IMR-90 (cell line): ENCODE results near the gene TMEM260. TPM values are rescaled to one million over a fixed set of nuclear protein-coding genes. Genes with fewer than 3 reads are reported as not detected.

Experiments
- ATAC-seq: fragments of 200-7000 bp; cut with Tn5 transposase; 2 replicates; pipeline ENCODE4 v1.9.1; 2020; ENCODE audit warnings: low read depth, mild to moderate bottlenecking, moderate library complexity
- BruUV-seq: library from RNA; stranded (reverse); fragments of 400-500 nt; replicated peaks from 2 replicates; lab custom pipeline; 2021; lab: Mats Ljungman, UMichigan
- CTCF ChIA-PET: fragments of 300-600 bp; formaldehyde crosslinking; extraction: SDS; loops from one replicate; lab custom pipeline; 2021; ENCODE audit warnings: antibody characterized with exemption; lab: Yijun Ruan, JAX
- POLR2A ChIA-PET: fragments of 300-600 bp; sonication (Branson Sonifier 250); formaldehyde crosslinking; loops from one replicate; lab custom pipeline; 2022; ENCODE audit warnings: antibody characterized with exemption; ENCODE audit not compliant: unreplicated experiment; lab: Charles Lee
- DNase-seq: peaks from one replicate; pipeline ENCODE4 v3.0.0; 2013
- H2AFZ ChIP-seq: replicated peaks from 2 replicates; pipeline ENCODE3; 2013; ENCODE audit warnings: low read length, mild to moderate bottlenecking; ENCODE audit not compliant: poor library complexity
- H2AK5ac ChIP-seq: 2 replicates; pipeline ENCODE4 v1.6.1; 2013; ENCODE audit warnings: low read depth, low read length, inconsistent platforms
- H2AK9ac ChIP-seq: replicated peaks from 2 replicates; pipeline ENCODE3; 2013; ENCODE audit warnings: mild to moderate bottlenecking, low read depth, low read length, moderate library complexity; ENCODE audit not compliant: poor library complexity
- H2BK120ac ChIP-seq: 2 replicates; pipeline ENCODE4 v1.6.1; 2013; ENCODE audit warnings: low read depth, low read length, inconsistent platforms
- H2BK15ac ChIP-seq: 3 replicates; pipeline ENCODE4 v1.6.1; 2013; ENCODE audit warnings: low read depth, low read length, inconsistent platforms
- H2BK20ac ChIP-seq: 2 replicates; pipeline ENCODE4 v1.6.1; 2013; ENCODE audit warnings: low read depth, mild to moderate bottlenecking, inconsistent platforms, low read length, moderate library complexity
- H2BK5ac ChIP-seq: 2 replicates; pipeline ENCODE4 v1.6.1; 2013; ENCODE audit warnings: mild to moderate bottlenecking, low read depth, low read length, inconsistent platforms; ENCODE audit not compliant: poor library complexity, severe bottlenecking
- H3K14ac ChIP-seq: replicated peaks from 2 replicates; pipeline ENCODE4 v1.6.1; 2013; ENCODE audit warnings: low read depth, low read length, inconsistent platforms
- H3K18ac ChIP-seq: 2 replicates; pipeline ENCODE4 v1.6.1; 2013; ENCODE audit warnings: low read depth, low read length, control low read depth
- H3K23ac ChIP-seq: 2 replicates; pipeline ENCODE4 v1.6.1; 2013; ENCODE audit warnings: low read depth, low read length, inconsistent platforms
- H3K27ac ChIP-seq: 2 replicates; pipeline ENCODE4 v1.5.1; 2013; ENCODE audit warnings: mild to moderate bottlenecking, control low read depth, low read length; ENCODE audit not compliant: insufficient read depth
- H3K27me3 ChIP-seq: 2 replicates; pipeline ENCODE4 v1.6.1; 2013; ENCODE audit warnings: low read length; ENCODE audit not compliant: control insufficient read depth, insufficient read depth
- H3K36me3 ChIP-seq: 2 replicates; pipeline ENCODE4 v1.6.1; 2013; ENCODE audit warnings: low read length, mixed read lengths; ENCODE audit not compliant: control insufficient read depth, insufficient read depth
- H3K4ac ChIP-seq: 2 replicates; pipeline ENCODE4 v1.6.1; 2013; ENCODE audit warnings: low read depth, low read length, inconsistent platforms
- H3K4me1 ChIP-seq: 2 replicates; pipeline ENCODE4 v1.6.1; 2013; ENCODE audit warnings: low read length, mixed read lengths; ENCODE audit not compliant: control insufficient read depth, insufficient read depth
- H3K4me2 ChIP-seq: 2 replicates; pipeline ENCODE4 v1.6.1; 2013; ENCODE audit warnings: low read depth, mild to moderate bottlenecking, control low read depth, low read length, moderate library complexity
- H3K4me3 ChIP-seq: 2 replicates; pipeline ENCODE4 v1.5.1; 2013; ENCODE audit warnings: low read depth, mild to moderate bottlenecking, control low read depth, low read length, moderate library complexity; ENCODE audit not compliant: insufficient read depth
- H3K56ac ChIP-seq: 2 replicates; pipeline ENCODE4 v1.6.1; 2013; ENCODE audit warnings: low read length, inconsistent platforms; ENCODE audit not compliant: insufficient read depth; ENCODE audit errors: extremely low read depth
- H3K79me1 ChIP-seq, 2 experiments: 2 replicates each; pipeline ENCODE4 v1.6.1; 2013; ENCODE audit warnings: low read length in 2 of 2, inconsistent platforms in 1 of 2, low read depth in 1 of 2
- H3K9ac ChIP-seq: 2 replicates; pipeline ENCODE4 v1.6.1; 2013; ENCODE audit warnings: low read depth, low read length, control low read depth
- H3K9me1 ChIP-seq: 2 replicates; pipeline ENCODE4 v1.6.1; 2013; ENCODE audit warnings: low read length, inconsistent platforms; ENCODE audit not compliant: insufficient read depth
- H3K9me3 ChIP-seq: 2 replicates; pipeline ENCODE4 v1.6.1; 2013; ENCODE audit warnings: low read length; ENCODE audit not compliant: control insufficient read depth, insufficient read depth
- H4K20me1 ChIP-seq: 2 replicates; pipeline ENCODE4 v1.6.1; 2013; ENCODE audit warnings: low read length, inconsistent platforms; ENCODE audit not compliant: insufficient read depth
- H4K5ac ChIP-seq: 2 replicates; pipeline ENCODE4 v1.6.1; 2013; ENCODE audit warnings: mild to moderate bottlenecking, low read depth, low read length, control low read depth
- H4K8ac ChIP-seq, 2 experiments: 2 replicates each; pipeline ENCODE4 v1.6.1; 2013; ENCODE audit warnings: low read depth in 2 of 2, low read length in 2 of 2, control low read depth in 1 of 2, inconsistent platforms in 1 of 2
- H4K91ac ChIP-seq: 2 replicates; pipeline ENCODE4 v1.6.1; 2013; ENCODE audit warnings: low read depth, low read length, inconsistent platforms; ENCODE audit not compliant: insufficient read depth
- CHD1 ChIP-seq: IDR thresholded peaks from 2 replicates; pipeline ENCODE4 v1.6.1; 2012; ENCODE audit warnings: low read depth, low read length, improper control_type of control experiment
- MAFK ChIP-seq: IDR thresholded peaks from 2 replicates; pipeline ENCODE4 v1.6.1; 2012; ENCODE audit warnings: low read depth, low read length, improper control_type of control experiment
- NFE2L2 ChIP-seq: fragments of 150-350 bp; IDR thresholded peaks from 2 replicates; pipeline ENCODE4 v1.6.1; 2016; ENCODE audit warnings: low read depth, mild to moderate bottlenecking, low read length
- POLR2A ChIP-seq: IDR thresholded peaks from 2 replicates; pipeline ENCODE4 v1.6.1; 2012; ENCODE audit warnings: mild to moderate bottlenecking, low read depth, low read length
- WGBS, 2 experiments: methylation state at CpG; one replicate each; pipeline versions ENCODE4 v1.1.5 to v1.1.7; 2013; ENCODE audit warnings: missing lambda C conversion rate in 2 of 2; ENCODE audit not compliant: insufficient read length in 1 of 2; ENCODE audit errors: extremely low coverage in 2 of 2; 5-methylcytosine and 5-hydroxymethylcytosine counted together
- dilution Hi-C: fragments of 300-500 bp; cut with HindIII; formaldehyde crosslinking; loops from one replicate; pipeline ENCODE4 v1.14.3; 2018; ENCODE audit warnings: low sequenced_read_pairs; ENCODE audit not compliant: unreplicated experiment
- in situ Hi-C: fragments of 300-500 bp; cut with MboI; formaldehyde crosslinking; loops from 3 replicates; pipeline ENCODE4 v1.14.3; 2019; ENCODE audit warnings: low sequenced_read_pairs, inconsistent platforms, mixed read lengths
- intact Hi-C: fragments of 100-400 bp; cut with micrococcal nuclease; formaldehyde crosslinking; loops from 2 replicates; pipeline ENCODE4 v1.10.0; 2022
- polyA plus RNA-seq, 3 experiments: library from polyadenylated mRNA; depleted of rRNA; stranded (reverse); fragments of >200 nt; gene quantifications; 2 replicates each; pipeline ENCODE4 v1.2.3, GENCODE V29; 2012; ENCODE audit warnings: low replicate concordance in 1 of 3
- total RNA-seq: library from RNA; depleted of rRNA; stranded (reverse); fragments of >200 nt; gene quantifications from 2 replicates; pipeline ENCODE4 v1.2.3, GENCODE V29; 2012
- TF ChIP-seq, protein P1 (sequence below): fragments of 150-350 bp; IDR thresholded peaks from 2 replicates; pipeline ENCODE4 v1.6.1; 2017; ENCODE audit warnings: mild to moderate bottlenecking, antibody characterized with exemption, low read length, low read depth

The TMEM260 gene
- total and polyA plus RNA-seq, 2 of the 4 experiments (the other 2 are of a cell fraction) = 6.4 to 11.5 TPM

DNA sequence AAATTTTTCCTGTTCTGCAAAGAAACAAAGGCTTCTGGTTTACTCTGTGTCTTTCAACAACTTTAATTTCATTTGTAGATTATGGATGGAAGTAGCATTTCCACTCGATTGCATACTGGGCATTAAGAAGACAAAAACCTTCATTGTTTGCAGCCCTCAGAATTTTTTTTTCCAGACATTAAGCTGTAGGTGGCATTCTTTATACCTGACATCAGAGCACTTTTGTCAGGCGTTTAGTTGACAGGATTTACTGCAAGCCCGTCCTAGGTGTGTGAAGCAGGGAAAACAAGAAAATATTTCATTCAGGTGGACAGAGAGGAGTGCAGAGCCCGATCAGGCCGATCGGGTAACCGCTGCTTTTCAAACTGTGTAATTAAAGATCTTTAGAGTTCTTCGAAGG is 107.5 kb downstream of the TMEM260 start:
- TF ChIP-seq MAFK (no peak), NFE2L2 (no peak), POLR2A (no peak), CHD1 (no peak)
- TF ChIP-seq, protein P1, sequence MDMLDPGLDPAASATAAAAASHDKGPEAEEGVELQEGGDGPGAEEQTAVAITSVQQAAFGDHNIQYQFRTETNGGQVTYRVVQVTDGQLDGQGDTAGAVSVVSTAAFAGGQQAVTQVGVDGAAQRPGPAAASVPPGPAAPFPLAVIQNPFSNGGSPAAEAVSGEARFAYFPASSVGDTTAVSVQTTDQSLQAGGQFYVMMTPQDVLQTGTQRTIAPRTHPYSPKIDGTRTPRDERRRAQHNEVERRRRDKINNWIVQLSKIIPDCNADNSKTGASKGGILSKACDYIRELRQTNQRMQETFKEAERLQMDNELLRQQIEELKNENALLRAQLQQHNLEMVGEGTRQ = no peak
- Histone ChIP-seq H3K4me1 (no peaks in the 10 kb centered on the region), H2BK20ac (no peak overlapping the region), H4K91ac (no peak overlapping the region), H2AK5ac (no peak overlapping the region), H2BK5ac (no peak overlapping the region), H4K5ac (no peak overlapping the region), H2BK15ac (no peak overlapping the region), H2BK120ac (no peak overlapping the region), H3K36me3 (no peaks in the 10 kb centered on the region), H3K4ac (no peak overlapping the region), H3K9ac (no peak overlapping the region), H2AK9ac (no peak overlapping the region), H3K27ac (no peak overlapping the region), H2AFZ (no peak overlapping the region), H3K79me1 (no peaks in the 10 kb centered on the region), H3K4me2 (no peak overlapping the region), H3K18ac (no peak overlapping the region), H3K4me3 (no peak overlapping the region), H3K56ac (no peak overlapping the region), H3K9me1 (no peaks in the 10 kb centered on the region), H3K9me3 (no peaks in the 10 kb centered on the region), H4K8ac (no peak overlapping the region), H4K20me1 (no peaks in the 10 kb centered on the region), H3K14ac (no peak overlapping the region), H3K27me3 (peaks cover 2% of the 10 kb centered on the region; the same call in 1 of the 2 replicates), H3K23ac (no peak overlapping the region)
- no peak for ATAC-seq
- intact Hi-C loops = no loop called here
- no TSS peak for BruUV-seq
- DNase-seq = no peak
- in situ Hi-C loops = no loop called here
- dilution Hi-C loops = no loop called here
- WGBS, 2 experiments = no CpG with 5 or more reads among the region's 8 CpGs
- ChIA-PET POLR2A (no interaction called here), CTCF (no interaction called here)
